ENCODE measurements around the gene IGF2BP3.
A peak's percentile ranks its signal among the peaks of the same experiment; 100 is the strongest.

IGF2BP3 gene

DNA sequence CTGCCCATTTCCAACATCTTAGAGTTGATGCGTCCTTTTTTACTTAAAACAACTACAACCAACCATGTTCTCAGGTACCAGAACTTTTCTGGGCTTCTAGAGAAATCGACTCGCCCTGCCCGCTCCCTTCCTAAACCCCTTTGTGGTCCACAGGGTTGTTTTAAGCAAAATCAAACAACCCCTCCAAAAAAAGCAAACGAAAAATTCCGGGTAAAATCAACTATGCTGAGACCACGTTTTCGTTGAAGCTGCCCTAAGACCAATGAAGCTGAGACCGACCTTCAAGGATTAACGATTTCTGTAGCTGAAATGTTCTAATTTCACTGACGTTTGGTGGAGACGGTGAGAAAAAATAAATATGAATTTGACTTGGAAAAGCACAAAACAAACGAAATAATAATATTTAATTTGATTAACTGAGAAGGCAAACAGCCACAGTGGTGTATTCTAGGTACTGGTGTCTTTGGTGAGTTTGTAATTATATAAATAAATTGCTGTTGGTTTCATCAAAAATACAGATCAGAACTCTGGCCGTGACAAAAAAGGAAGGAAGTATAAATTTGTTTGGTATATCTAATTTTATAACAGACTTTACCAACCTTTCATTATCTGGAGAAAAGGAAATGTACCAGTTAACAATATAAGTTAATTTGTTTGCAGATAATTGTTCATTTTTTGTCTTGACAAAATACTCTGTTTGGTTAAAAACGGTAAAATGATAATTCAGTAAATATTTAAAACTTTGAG, 4.7 kb upstream of the IGF2BP3 start:
- no peak for ATAC-seq
- no peak for TF ChIP-seq ZNF8 (CRISPR knock-in tag; IDR thresholded peaks at IDR 0.05)
- no peak for TF ChIP-seq ZFP3 (CRISPR knock-in tag; IDR thresholded peaks at IDR 0.05)
- TF ChIP-seq TCF4 (CRISPR knock-in tag; IDR thresholded peaks at IDR 0.05; ENCODE audit: borderline replicate concordance), result no peak
- no peak for TF ChIP-seq ARNTL (CRISPR knock-in tag; IDR thresholded peaks at IDR 0.05; ENCODE audit: borderline replicate concordance, low read depth)
- no peak for TF ChIP-seq OSR1 (CRISPR knock-in tag; IDR thresholded peaks at IDR 0.05)
- TF ChIP-seq, protein P1, sequence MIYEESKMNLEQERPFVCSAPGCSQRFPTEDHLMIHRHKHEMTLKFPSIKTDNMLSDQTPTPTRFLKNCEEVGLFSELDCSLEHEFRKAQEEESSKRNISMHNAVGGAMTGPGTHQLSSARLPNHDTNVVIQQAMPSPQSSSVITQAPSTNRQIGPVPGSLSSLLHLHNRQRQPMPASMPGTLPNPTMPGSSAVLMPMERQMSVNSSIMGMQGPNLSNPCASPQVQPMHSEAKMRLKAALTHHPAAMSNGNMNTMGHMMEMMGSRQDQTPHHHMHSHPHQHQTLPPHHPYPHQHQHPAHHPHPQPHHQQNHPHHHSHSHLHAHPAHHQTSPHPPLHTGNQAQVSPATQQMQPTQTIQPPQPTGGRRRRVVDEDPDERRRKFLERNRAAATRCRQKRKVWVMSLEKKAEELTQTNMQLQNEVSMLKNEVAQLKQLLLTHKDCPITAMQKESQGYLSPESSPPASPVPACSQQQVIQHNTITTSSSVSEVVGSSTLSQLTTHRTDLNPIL (CRISPR knock-in tag; IDR thresholded peaks at IDR 0.05; ENCODE audit: low read depth), result no peak
- no peak for TF ChIP-seq PPARA (CRISPR knock-in tag; IDR thresholded peaks at IDR 0.05; ENCODE audit: borderline replicate concordance)
- TF ChIP-seq BACH2 (CRISPR knock-in tag; IDR thresholded peaks at IDR 0.05; ENCODE audit: borderline replicate concordance), result no peak
- no peak for TF ChIP-seq CSDC2 (CRISPR knock-in tag; IDR thresholded peaks at IDR 0.05)
- TF ChIP-seq ZC3H10 (CRISPR knock-in tag; IDR thresholded peaks at IDR 0.05), result no peak
- no peak for TF ChIP-seq ZNF565 (CRISPR knock-in tag; conservative IDR thresholded peaks at IDR 0.05; ENCODE audit: low read depth)
- TF ChIP-seq, protein P2, sequence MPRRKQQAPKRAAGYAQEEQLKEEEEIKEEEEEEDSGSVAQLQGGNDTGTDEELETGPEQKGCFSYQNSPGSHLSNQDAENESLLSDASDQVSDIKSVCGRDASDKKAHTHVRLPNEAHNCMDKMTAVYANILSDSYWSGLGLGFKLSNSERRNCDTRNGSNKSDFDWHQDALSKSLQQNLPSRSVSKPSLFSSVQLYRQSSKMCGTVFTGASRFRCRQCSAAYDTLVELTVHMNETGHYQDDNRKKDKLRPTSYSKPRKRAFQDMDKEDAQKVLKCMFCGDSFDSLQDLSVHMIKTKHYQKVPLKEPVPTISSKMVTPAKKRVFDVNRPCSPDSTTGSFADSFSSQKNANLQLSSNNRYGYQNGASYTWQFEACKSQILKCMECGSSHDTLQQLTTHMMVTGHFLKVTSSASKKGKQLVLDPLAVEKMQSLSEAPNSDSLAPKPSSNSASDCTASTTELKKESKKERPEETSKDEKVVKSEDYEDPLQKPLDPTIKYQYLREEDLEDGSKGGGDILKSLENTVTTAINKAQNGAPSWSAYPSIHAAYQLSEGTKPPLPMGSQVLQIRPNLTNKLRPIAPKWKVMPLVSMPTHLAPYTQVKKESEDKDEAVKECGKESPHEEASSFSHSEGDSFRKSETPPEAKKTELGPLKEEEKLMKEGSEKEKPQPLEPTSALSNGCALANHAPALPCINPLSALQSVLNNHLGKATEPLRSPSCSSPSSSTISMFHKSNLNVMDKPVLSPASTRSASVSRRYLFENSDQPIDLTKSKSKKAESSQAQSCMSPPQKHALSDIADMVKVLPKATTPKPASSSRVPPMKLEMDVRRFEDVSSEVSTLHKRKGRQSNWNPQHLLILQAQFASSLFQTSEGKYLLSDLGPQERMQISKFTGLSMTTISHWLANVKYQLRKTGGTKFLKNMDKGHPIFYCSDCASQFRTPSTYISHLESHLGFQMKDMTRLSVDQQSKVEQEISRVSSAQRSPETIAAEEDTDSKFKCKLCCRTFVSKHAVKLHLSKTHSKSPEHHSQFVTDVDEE (CRISPR knock-in tag; IDR thresholded peaks at IDR 0.05), result no peak
- TF ChIP-seq, protein P3, sequence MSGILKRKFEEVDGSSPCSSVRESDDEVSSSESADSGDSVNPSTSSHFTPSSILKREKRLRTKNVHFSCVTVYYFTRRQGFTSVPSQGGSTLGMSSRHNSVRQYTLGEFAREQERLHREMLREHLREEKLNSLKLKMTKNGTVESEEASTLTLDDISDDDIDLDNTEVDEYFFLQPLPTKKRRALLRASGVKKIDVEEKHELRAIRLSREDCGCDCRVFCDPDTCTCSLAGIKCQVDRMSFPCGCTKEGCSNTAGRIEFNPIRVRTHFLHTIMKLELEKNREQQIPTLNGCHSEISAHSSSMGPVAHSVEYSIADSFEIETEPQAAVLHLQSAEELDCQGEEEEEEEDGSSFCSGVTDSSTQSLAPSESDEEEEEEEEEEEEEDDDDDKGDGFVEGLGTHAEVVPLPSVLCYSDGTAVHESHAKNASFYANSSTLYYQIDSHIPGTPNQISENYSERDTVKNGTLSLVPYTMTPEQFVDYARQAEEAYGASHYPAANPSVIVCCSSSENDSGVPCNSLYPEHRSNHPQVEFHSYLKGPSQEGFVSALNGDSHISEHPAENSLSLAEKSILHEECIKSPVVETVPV (CRISPR knock-in tag; IDR thresholded peaks at IDR 0.05), result no peak
- no peak for TF ChIP-seq TOX (CRISPR knock-in tag; IDR thresholded peaks at IDR 0.05; ENCODE audit: borderline replicate concordance)
- TF ChIP-seq SNAI2 (CRISPR knock-in tag; IDR thresholded peaks at IDR 0.05), result no peak
- no peak for TF ChIP-seq ISL1 (CRISPR knock-in tag; IDR thresholded peaks at IDR 0.05)
- no peak for TF ChIP-seq ZNF70 (CRISPR knock-in tag; IDR thresholded peaks at IDR 0.05)

DNA sequence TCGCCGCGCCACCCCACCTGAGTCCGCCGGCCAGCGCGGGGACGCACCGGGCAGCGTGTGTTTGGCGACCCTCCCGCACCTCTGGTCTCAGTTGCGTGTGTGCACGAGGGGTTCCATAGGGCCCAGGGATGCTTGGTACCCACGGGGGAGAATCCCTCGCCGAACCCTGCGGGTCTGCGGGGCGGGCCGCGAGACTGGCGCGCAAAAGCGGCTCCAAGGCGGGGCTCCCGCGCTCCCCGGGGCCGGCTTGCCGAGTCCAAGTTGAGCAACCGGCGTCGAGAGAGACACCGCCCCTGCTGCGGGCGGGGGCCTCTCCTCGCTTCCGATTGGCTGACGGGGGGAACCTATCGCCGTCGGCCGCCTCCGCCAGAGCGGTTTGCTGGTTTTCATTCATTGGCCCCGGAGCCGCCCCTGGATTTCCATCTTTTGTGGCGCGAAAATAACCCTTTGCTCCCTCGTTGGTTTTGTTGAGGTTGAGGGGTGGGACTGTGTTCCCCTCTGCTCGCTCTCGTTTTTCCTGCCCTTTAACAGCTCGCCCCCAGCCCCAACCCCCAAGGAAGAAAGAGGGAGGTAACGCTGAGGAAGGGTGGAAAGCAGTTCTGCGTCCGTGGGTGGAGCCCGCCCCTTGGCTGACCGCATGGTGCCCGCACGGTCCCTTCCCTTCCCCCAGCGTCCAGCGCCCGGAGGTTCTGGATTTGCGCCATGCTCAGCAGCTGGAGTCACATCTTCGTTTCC, 4.0 kb upstream of the IGF2BP3 start:
- peak; percentile 80 for ATAC-seq
- TF ChIP-seq ZNF70 (CRISPR knock-in tag; IDR thresholded peaks at IDR 0.05) (peak; percentile 7; the same call in 1 of the 2 replicates), BACH2 (CRISPR knock-in tag; IDR thresholded peaks at IDR 0.05; ENCODE audit: borderline replicate concordance) (no peak), ZNF8 (CRISPR knock-in tag; IDR thresholded peaks at IDR 0.05) (no peak), TCF4 (CRISPR knock-in tag; IDR thresholded peaks at IDR 0.05; ENCODE audit: borderline replicate concordance) (peak; percentile 28; the same call in 1 of the 2 replicates), ZFP3 (CRISPR knock-in tag; IDR thresholded peaks at IDR 0.05) (peak; percentile 67; the same call in 1 of the 2 replicates), GLIS3 (CRISPR knock-in tag; IDR thresholded peaks at IDR 0.05) (0 out of 2 replicates have a peak, but pooled peaks have one; percentile 58)
- TF ChIP-seq, protein P2 (CRISPR knock-in tag; IDR thresholded peaks at IDR 0.05), result no peak
- TF ChIP-seq, protein P4, sequence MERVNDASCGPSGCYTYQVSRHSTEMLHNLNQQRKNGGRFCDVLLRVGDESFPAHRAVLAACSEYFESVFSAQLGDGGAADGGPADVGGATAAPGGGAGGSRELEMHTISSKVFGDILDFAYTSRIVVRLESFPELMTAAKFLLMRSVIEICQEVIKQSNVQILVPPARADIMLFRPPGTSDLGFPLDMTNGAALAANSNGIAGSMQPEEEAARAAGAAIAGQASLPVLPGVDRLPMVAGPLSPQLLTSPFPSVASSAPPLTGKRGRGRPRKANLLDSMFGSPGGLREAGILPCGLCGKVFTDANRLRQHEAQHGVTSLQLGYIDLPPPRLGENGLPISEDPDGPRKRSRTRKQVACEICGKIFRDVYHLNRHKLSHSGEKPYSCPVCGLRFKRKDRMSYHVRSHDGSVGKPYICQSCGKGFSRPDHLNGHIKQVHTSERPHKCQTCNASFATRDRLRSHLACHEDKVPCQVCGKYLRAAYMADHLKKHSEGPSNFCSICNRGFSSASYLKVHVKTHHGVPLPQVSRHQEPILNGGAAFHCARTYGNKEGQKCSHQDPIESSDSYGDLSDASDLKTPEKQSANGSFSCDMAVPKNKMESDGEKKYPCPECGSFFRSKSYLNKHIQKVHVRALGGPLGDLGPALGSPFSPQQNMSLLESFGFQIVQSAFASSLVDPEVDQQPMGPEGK (CRISPR knock-in tag; IDR thresholded peaks at IDR 0.05; ENCODE audit: borderline replicate concordance), result peak; percentile 56; the same call in 1 of the 2 replicates

Data from SK-N-SH treated with all-trans-retinoic acid at 6 μM for 48 hours (cell line).